HL-60 (cell line): ENCODE results near the gene PUS3.
A peak's percentile ranks its signal among the peaks of the same experiment; 100 is the strongest.

ENCODE experiments used
- DNase-seq, 2 experiments: peaks; one replicate each; pipeline ENCODE4 v3.0.0-alpha.2; 2010 to 2020; ENCODE audit warnings: low read depth in 1 of 2, low spot score in 1 of 2
- H3K27ac ChIP-seq: fragments of 250-450 bp; sonication (Bioruptor Pico); replicated peaks from 2 replicates; pipeline ENCODE4 v1.5.1; 2020; ENCODE audit warnings: mild to moderate bottlenecking, moderate library complexity
- H3K27me3 ChIP-seq: fragments of 250-450 bp; sonication (Bioruptor Pico); 2 replicates; pipeline ENCODE4 v1.5.1; 2021; ENCODE audit warnings: mild to moderate bottlenecking, moderate library complexity; ENCODE audit not compliant: insufficient read depth, poor library complexity, severe bottlenecking
- H3K4me3 ChIP-seq: replicated peaks from 2 replicates; pipeline ENCODE4 v1.5.1; 2011; ENCODE audit warnings: mild to moderate bottlenecking, control low read depth, low read length; ENCODE audit not compliant: insufficient read depth
- GABPA ChIP-seq: IDR thresholded peaks from 2 replicates; pipeline ENCODE4 v1.6.1; 2012; ENCODE audit warnings: low read depth
- POLR2AphosphoS5 ChIP-seq: IDR thresholded peaks from 2 replicates; pipeline ENCODE4 v1.6.1; 2012; ENCODE audit warnings: low read depth
- SPI1 ChIP-seq: IDR thresholded peaks from 2 replicates; pipeline ENCODE4 v1.6.1; 2012; ENCODE audit warnings: low read depth, mild to moderate bottlenecking, borderline replicate concordance
- TF ChIP-seq, protein P1 (sequence below): IDR thresholded peaks from one replicate; pipeline ENCODE4 v1.5.1; 2011; ENCODE audit warnings: low read length, control low read depth, inconsistent platforms; ENCODE audit not compliant: insufficient read depth
- TF ChIP-seq, protein P2 (sequence below): IDR thresholded peaks from 2 replicates; pipeline ENCODE4 v1.6.1; 2012; ENCODE audit warnings: low read depth; ENCODE audit not compliant: insufficient replicate concordance

PUS3 gene

DNA sequence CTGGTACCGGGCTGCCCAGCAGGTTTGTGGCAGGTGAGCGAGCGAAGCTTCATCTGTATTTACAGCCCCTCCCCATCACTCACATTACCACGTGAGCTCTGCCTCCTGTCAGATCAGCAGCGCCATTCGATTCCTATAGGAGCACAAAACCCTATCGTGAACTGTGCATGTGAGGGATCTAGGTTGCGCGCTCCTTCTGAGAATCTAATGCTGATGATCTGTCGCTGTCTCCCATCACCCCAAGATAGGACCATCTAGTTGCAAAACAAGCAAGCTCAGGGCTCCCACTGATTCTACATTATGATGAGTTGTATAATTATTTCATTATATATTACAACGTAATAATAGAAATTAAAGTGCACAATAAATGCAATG, 27.1 kb upstream of the PUS3 start:
- Histone ChIP-seq H3K27me3 (peaks cover 2% of the 10 kb centered on the region), H3K27ac (no peak overlapping the region), H3K4me3 (no peak overlapping the region)
- no peak for DNase-seq
- TF ChIP-seq SPI1: no peak
- TF ChIP-seq, protein P1, sequence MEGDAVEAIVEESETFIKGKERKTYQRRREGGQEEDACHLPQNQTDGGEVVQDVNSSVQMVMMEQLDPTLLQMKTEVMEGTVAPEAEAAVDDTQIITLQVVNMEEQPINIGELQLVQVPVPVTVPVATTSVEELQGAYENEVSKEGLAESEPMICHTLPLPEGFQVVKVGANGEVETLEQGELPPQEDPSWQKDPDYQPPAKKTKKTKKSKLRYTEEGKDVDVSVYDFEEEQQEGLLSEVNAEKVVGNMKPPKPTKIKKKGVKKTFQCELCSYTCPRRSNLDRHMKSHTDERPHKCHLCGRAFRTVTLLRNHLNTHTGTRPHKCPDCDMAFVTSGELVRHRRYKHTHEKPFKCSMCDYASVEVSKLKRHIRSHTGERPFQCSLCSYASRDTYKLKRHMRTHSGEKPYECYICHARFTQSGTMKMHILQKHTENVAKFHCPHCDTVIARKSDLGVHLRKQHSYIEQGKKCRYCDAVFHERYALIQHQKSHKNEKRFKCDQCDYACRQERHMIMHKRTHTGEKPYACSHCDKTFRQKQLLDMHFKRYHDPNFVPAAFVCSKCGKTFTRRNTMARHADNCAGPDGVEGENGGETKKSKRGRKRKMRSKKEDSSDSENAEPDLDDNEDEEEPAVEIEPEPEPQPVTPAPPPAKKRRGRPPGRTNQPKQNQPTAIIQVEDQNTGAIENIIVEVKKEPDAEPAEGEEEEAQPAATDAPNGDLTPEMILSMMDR: no peak
- TF ChIP-seq, protein P2, sequence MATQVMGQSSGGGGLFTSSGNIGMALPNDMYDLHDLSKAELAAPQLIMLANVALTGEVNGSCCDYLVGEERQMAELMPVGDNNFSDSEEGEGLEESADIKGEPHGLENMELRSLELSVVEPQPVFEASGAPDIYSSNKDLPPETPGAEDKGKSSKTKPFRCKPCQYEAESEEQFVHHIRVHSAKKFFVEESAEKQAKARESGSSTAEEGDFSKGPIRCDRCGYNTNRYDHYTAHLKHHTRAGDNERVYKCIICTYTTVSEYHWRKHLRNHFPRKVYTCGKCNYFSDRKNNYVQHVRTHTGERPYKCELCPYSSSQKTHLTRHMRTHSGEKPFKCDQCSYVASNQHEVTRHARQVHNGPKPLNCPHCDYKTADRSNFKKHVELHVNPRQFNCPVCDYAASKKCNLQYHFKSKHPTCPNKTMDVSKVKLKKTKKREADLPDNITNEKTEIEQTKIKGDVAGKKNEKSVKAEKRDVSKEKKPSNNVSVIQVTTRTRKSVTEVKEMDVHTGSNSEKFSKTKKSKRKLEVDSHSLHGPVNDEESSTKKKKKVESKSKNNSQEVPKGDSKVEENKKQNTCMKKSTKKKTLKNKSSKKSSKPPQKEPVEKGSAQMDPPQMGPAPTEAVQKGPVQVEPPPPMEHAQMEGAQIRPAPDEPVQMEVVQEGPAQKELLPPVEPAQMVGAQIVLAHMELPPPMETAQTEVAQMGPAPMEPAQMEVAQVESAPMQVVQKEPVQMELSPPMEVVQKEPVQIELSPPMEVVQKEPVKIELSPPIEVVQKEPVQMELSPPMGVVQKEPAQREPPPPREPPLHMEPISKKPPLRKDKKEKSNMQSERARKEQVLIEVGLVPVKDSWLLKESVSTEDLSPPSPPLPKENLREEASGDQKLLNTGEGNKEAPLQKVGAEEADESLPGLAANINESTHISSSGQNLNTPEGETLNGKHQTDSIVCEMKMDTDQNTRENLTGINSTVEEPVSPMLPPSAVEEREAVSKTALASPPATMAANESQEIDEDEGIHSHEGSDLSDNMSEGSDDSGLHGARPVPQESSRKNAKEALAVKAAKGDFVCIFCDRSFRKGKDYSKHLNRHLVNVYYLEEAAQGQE: no peak
- no peak for TF ChIP-seq GABPA
- no peak for TF ChIP-seq POLR2AphosphoS5

DNA sequence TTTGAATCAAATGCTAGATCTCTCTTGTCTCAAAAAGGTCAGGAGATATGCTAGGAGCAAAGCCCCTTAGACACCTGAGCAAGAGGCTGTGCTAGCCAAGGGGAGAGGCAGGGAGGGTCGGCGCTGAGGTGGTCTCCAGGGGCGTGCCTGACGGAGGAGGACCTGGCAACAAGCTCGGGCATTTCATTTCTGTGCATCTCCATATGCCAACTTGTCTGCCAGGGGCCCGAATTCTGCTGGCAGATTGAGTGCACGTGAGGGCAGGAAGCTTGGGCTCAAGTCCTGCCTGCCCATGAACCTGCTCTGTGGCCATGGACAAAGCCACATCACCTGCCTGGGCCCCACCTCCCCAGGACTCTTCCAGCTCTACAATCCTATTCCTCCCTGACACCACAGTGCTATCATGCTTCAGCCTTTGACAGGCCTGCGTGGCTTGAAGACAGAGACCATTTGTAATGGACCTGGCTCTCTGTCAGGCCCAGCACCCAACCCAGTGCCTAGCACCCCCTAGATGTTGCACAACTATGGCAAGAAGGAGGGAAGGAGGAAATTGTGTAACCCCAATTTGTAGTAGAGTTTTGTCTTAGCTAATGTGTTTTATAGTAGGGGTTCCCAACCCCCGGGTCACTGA, 26.6 kb upstream of the PUS3 start:
- Histone ChIP-seq H3K27ac (no peak overlapping the region), H3K27me3 (peaks cover 2% of the 10 kb centered on the region), H3K4me3 (no peak overlapping the region)
- TF ChIP-seq POLR2AphosphoS5: no peak
- TF ChIP-seq, protein P1: no peak
- TF ChIP-seq SPI1: no peak
- no peak for TF ChIP-seq GABPA
- TF ChIP-seq, protein P2: no peak
- DNase-seq: peak; percentile 22 to 36

GRCh38 chr11:125926682-125927081, 23.7 kb upstream of the PUS3 start:
- Histone ChIP-seq H3K4me3 (no peak overlapping the region), H3K27me3 (no peaks in the 10 kb centered on the region), H3K27ac (no peak overlapping the region)
- DNase-seq: no peak
- TF ChIP-seq POLR2AphosphoS5 (no peak), GABPA (no peak)
- TF ChIP-seq, protein P1: no peak

DNA sequence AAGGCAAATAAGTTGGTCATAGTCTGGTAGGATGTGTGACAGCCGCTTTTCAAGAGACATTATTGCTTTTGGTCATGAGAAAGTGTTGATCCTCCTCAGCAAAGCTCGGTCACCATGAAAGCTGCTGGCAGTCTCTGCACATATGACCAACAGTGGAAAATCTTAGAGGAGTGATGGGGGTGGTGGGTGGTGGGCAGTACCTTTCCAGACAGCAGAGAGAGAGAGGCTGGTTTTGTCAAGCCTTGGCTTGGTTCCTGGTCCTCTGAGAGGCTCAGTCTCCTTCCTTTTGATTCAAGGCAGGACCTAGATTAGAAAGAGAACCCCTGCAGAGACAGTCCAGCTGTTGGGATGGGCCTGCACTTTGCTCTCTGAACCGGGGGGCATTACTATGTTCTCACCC, 22.8 kb upstream of the PUS3 start:
- TF ChIP-seq, protein P1: no peak
- TF ChIP-seq GABPA (no peak), SPI1 (no peak), POLR2AphosphoS5 (no peak)
- TF ChIP-seq, protein P2: no peak
- Histone ChIP-seq H3K27ac (no peak overlapping the region), H3K27me3 (no peaks in the 10 kb centered on the region), H3K4me3 (no peak overlapping the region)
- no peak for DNase-seq
